ENCODE results near the gene DCDC2C.

- TF ChIP-seq, protein P1, sequence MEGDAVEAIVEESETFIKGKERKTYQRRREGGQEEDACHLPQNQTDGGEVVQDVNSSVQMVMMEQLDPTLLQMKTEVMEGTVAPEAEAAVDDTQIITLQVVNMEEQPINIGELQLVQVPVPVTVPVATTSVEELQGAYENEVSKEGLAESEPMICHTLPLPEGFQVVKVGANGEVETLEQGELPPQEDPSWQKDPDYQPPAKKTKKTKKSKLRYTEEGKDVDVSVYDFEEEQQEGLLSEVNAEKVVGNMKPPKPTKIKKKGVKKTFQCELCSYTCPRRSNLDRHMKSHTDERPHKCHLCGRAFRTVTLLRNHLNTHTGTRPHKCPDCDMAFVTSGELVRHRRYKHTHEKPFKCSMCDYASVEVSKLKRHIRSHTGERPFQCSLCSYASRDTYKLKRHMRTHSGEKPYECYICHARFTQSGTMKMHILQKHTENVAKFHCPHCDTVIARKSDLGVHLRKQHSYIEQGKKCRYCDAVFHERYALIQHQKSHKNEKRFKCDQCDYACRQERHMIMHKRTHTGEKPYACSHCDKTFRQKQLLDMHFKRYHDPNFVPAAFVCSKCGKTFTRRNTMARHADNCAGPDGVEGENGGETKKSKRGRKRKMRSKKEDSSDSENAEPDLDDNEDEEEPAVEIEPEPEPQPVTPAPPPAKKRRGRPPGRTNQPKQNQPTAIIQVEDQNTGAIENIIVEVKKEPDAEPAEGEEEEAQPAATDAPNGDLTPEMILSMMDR (conservative IDR thresholded peaks at IDR 0.05 in 1 of 2, IDR thresholded peaks at IDR 0.05 in 1 of 2; ENCODE audit: low read depth in 1 of 2, low read length in 2 of 2): no peak
- TF ChIP-seq EZH2 (IDR thresholded peaks at IDR 0.05; ENCODE audit: low read length, missing control alignments): no peak
Observed at GRCh38 chr2:3679616-3680393, 23.6 kb upstream of the DCDC2C start.

Measured in fibroblast of lung (primary cell).